ENCODE results near the gene UFSP2.

- no peak for TF ChIP-seq POLR2AphosphoS5 (IDR thresholded peaks at IDR 0.05; ENCODE audit: borderline replicate concordance, low read depth, low read length)
- TF ChIP-seq EZH2 (IDR thresholded peaks at IDR 0.05): no peak
Measured at GRCh38 chr4:185464183-185464582, 38.4 kb upstream of the UFSP2 start.
